IMR-90 (cell line): ENCODE measurements around the gene MUC20. TPM values are rescaled to one million over a fixed set of nuclear protein-coding genes. Genes with fewer than 3 reads are reported as not detected.
"Not testable (repeated sequence)": the region's sequence is repeated elsewhere in the genome, so short reads cannot be mapped to it uniquely, and the experiment has no call there.

ENCODE experiments used
- ATAC-seq: fragments of 200-7000 bp; cut with Tn5 transposase; 2 replicates; pipeline ENCODE4 v1.9.1; 2020; ENCODE audit warnings: low read depth, mild to moderate bottlenecking, moderate library complexity
- BruUV-seq: library from RNA; stranded (reverse); fragments of 400-500 nt; replicated peaks from 2 replicates; lab custom pipeline; 2021; lab: Mats Ljungman, UMichigan
- CTCF ChIA-PET: fragments of 300-600 bp; formaldehyde crosslinking; extraction: SDS; loops from one replicate; lab custom pipeline; 2021; ENCODE audit warnings: antibody characterized with exemption; lab: Yijun Ruan, JAX
- POLR2A ChIA-PET: fragments of 300-600 bp; sonication (Branson Sonifier 250); formaldehyde crosslinking; loops from one replicate; lab custom pipeline; 2022; ENCODE audit warnings: antibody characterized with exemption; ENCODE audit not compliant: unreplicated experiment; lab: Charles Lee
- DNase-seq: peaks from one replicate; pipeline ENCODE4 v3.0.0; 2013
- H2AFZ ChIP-seq: replicated peaks from 2 replicates; pipeline ENCODE3; 2013; ENCODE audit warnings: low read length, mild to moderate bottlenecking; ENCODE audit not compliant: poor library complexity
- H2AK5ac ChIP-seq: 2 replicates; pipeline ENCODE4 v1.6.1; 2013; ENCODE audit warnings: low read depth, low read length, inconsistent platforms
- H2AK9ac ChIP-seq: replicated peaks from 2 replicates; pipeline ENCODE3; 2013; ENCODE audit warnings: mild to moderate bottlenecking, low read depth, low read length, moderate library complexity; ENCODE audit not compliant: poor library complexity
- H2BK120ac ChIP-seq: 2 replicates; pipeline ENCODE4 v1.6.1; 2013; ENCODE audit warnings: low read depth, low read length, inconsistent platforms
- H2BK15ac ChIP-seq: 3 replicates; pipeline ENCODE4 v1.6.1; 2013; ENCODE audit warnings: low read depth, low read length, inconsistent platforms
- H2BK20ac ChIP-seq: 2 replicates; pipeline ENCODE4 v1.6.1; 2013; ENCODE audit warnings: low read depth, mild to moderate bottlenecking, inconsistent platforms, low read length, moderate library complexity
- H2BK5ac ChIP-seq: 2 replicates; pipeline ENCODE4 v1.6.1; 2013; ENCODE audit warnings: mild to moderate bottlenecking, low read depth, low read length, inconsistent platforms; ENCODE audit not compliant: poor library complexity, severe bottlenecking
- H3K14ac ChIP-seq: replicated peaks from 2 replicates; pipeline ENCODE4 v1.6.1; 2013; ENCODE audit warnings: low read depth, low read length, inconsistent platforms
- H3K18ac ChIP-seq: 2 replicates; pipeline ENCODE4 v1.6.1; 2013; ENCODE audit warnings: low read depth, low read length, control low read depth
- H3K23ac ChIP-seq: 2 replicates; pipeline ENCODE4 v1.6.1; 2013; ENCODE audit warnings: low read depth, low read length, inconsistent platforms
- H3K27ac ChIP-seq: 2 replicates; pipeline ENCODE4 v1.5.1; 2013; ENCODE audit warnings: mild to moderate bottlenecking, control low read depth, low read length; ENCODE audit not compliant: insufficient read depth
- H3K27me3 ChIP-seq: 2 replicates; pipeline ENCODE4 v1.6.1; 2013; ENCODE audit warnings: low read length; ENCODE audit not compliant: control insufficient read depth, insufficient read depth
- H3K36me3 ChIP-seq: 2 replicates; pipeline ENCODE4 v1.6.1; 2013; ENCODE audit warnings: low read length, mixed read lengths; ENCODE audit not compliant: control insufficient read depth, insufficient read depth
- H3K4ac ChIP-seq: 2 replicates; pipeline ENCODE4 v1.6.1; 2013; ENCODE audit warnings: low read depth, low read length, inconsistent platforms
- H3K4me1 ChIP-seq: 2 replicates; pipeline ENCODE4 v1.6.1; 2013; ENCODE audit warnings: low read length, mixed read lengths; ENCODE audit not compliant: control insufficient read depth, insufficient read depth
- H3K4me2 ChIP-seq: 2 replicates; pipeline ENCODE4 v1.6.1; 2013; ENCODE audit warnings: low read depth, mild to moderate bottlenecking, control low read depth, low read length, moderate library complexity
- H3K4me3 ChIP-seq: 2 replicates; pipeline ENCODE4 v1.5.1; 2013; ENCODE audit warnings: low read depth, mild to moderate bottlenecking, control low read depth, low read length, moderate library complexity; ENCODE audit not compliant: insufficient read depth
- H3K56ac ChIP-seq: 2 replicates; pipeline ENCODE4 v1.6.1; 2013; ENCODE audit warnings: low read length, inconsistent platforms; ENCODE audit not compliant: insufficient read depth; ENCODE audit errors: extremely low read depth
- H3K79me1 ChIP-seq, 2 experiments: 2 replicates each; pipeline ENCODE4 v1.6.1; 2013; ENCODE audit warnings: low read length in 2 of 2, inconsistent platforms in 1 of 2, low read depth in 1 of 2
- H3K9ac ChIP-seq: 2 replicates; pipeline ENCODE4 v1.6.1; 2013; ENCODE audit warnings: low read depth, low read length, control low read depth
- H3K9me1 ChIP-seq: 2 replicates; pipeline ENCODE4 v1.6.1; 2013; ENCODE audit warnings: low read length, inconsistent platforms; ENCODE audit not compliant: insufficient read depth
- H3K9me3 ChIP-seq: 2 replicates; pipeline ENCODE4 v1.6.1; 2013; ENCODE audit warnings: low read length; ENCODE audit not compliant: control insufficient read depth, insufficient read depth
- H4K20me1 ChIP-seq: 2 replicates; pipeline ENCODE4 v1.6.1; 2013; ENCODE audit warnings: low read length, inconsistent platforms; ENCODE audit not compliant: insufficient read depth
- H4K5ac ChIP-seq: 2 replicates; pipeline ENCODE4 v1.6.1; 2013; ENCODE audit warnings: mild to moderate bottlenecking, low read depth, low read length, control low read depth
- H4K8ac ChIP-seq, 2 experiments: 2 replicates each; pipeline ENCODE4 v1.6.1; 2013; ENCODE audit warnings: low read depth in 2 of 2, low read length in 2 of 2, control low read depth in 1 of 2, inconsistent platforms in 1 of 2
- H4K91ac ChIP-seq: 2 replicates; pipeline ENCODE4 v1.6.1; 2013; ENCODE audit warnings: low read depth, low read length, inconsistent platforms; ENCODE audit not compliant: insufficient read depth
- WGBS, 2 experiments: methylation state at CpG; one replicate each; pipeline versions ENCODE4 v1.1.5 to v1.1.7; 2013; ENCODE audit warnings: missing lambda C conversion rate in 2 of 2; ENCODE audit not compliant: insufficient read length in 1 of 2; ENCODE audit errors: extremely low coverage in 2 of 2; 5-methylcytosine and 5-hydroxymethylcytosine counted together
- dilution Hi-C: fragments of 300-500 bp; cut with HindIII; formaldehyde crosslinking; loops from one replicate; pipeline ENCODE4 v1.14.3; 2018; ENCODE audit warnings: low sequenced_read_pairs; ENCODE audit not compliant: unreplicated experiment
- in situ Hi-C: fragments of 300-500 bp; cut with MboI; formaldehyde crosslinking; loops from 3 replicates; pipeline ENCODE4 v1.14.3; 2019; ENCODE audit warnings: low sequenced_read_pairs, inconsistent platforms, mixed read lengths
- intact Hi-C: fragments of 100-400 bp; cut with micrococcal nuclease; formaldehyde crosslinking; loops from 2 replicates; pipeline ENCODE4 v1.10.0; 2022
- polyA plus RNA-seq, 3 experiments: library from polyadenylated mRNA; depleted of rRNA; stranded (reverse); fragments of >200 nt; gene quantifications; 2 replicates each; pipeline ENCODE4 v1.2.3, GENCODE V29; 2012; ENCODE audit warnings: low replicate concordance in 1 of 3
- total RNA-seq: library from RNA; depleted of rRNA; stranded (reverse); fragments of >200 nt; gene quantifications from 2 replicates; pipeline ENCODE4 v1.2.3, GENCODE V29; 2012

The MUC20 gene
- total and polyA plus RNA-seq, 2 of the 4 experiments (the other 2 are of a cell fraction): 0.12 TPM; not detected in 1

DNA sequence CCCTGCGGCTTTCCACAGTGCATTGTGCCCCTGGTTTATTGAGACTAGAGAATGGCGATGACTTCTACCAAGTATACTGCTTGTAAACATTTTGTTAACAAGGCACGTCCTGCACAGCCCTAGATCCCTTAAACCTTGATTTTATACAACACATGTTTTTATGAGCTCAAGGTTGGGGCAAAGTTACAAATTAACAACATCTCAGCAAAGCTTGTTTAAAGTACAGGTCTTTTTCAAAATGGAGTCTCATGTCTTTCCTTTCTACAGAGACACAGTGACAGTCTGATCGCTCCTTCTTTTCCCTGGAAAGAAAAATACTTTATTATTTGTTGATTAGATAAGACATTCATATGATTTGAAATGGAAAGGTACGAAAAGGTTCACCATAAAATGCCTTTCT, 8.0 kb downstream of the MUC20 start:
- no CpG with 5 or more reads among the region's 5 CpGs for WGBS, 2 experiments
- POLR2A ChIA-PET, H2AK5ac ChIP-seq: not testable (repeated sequence)

More for the DNA sequence above, 8.0 kb downstream of the MUC20 start:
- H4K8ac ChIP-seq, H3K9me3 ChIP-seq, H3K56ac ChIP-seq, H2AK9ac ChIP-seq, dilution Hi-C loops, DNase-seq, H2BK5ac ChIP-seq, H3K14ac ChIP-seq, H3K4me3 ChIP-seq, H4K5ac ChIP-seq, H3K23ac ChIP-seq, H2BK15ac ChIP-seq, H3K9ac ChIP-seq, H3K79me1 ChIP-seq, H3K4me1 ChIP-seq, BruUV-seq, intact Hi-C loops, ATAC-seq, H4K20me1 ChIP-seq, H3K9me1 ChIP-seq, H2AFZ ChIP-seq, H2BK20ac ChIP-seq, CTCF ChIA-PET, H3K18ac ChIP-seq, H3K36me3 ChIP-seq, H4K91ac ChIP-seq, H3K4ac ChIP-seq, H3K27ac ChIP-seq, H3K4me2 ChIP-seq, H2BK120ac ChIP-seq: not testable (repeated sequence)
- in situ Hi-C loops: loop anchor here (5.0 kb wide), 1 partner anchor 111 kb away; no protein-coding TSS in a partner anchor
- peaks cover 39% of the 10 kb centered on the region for H3K27me3 ChIP-seq
